Glutamatergic neuron (in vitro differentiated cells): ENCODE data around the gene GORAB. TPM values are rescaled to one million over a fixed set of nuclear protein-coding genes. Genes with fewer than 3 reads are reported as not detected.

Experiments used
- DNase-seq: peaks from one replicate; pipeline ENCODE4 v3.0.0; 2022
- H3K27ac Mint-ChIP-seq: one replicate; pipeline ENCODE4 v1.8.0; 2020; ENCODE audit warnings: mild to moderate bottlenecking, mixed read lengths, inconsistent platforms; ENCODE audit not compliant: unreplicated experiment
- H3K27me3 Mint-ChIP-seq: one replicate; pipeline ENCODE4 v1.8.0; 2020; ENCODE audit warnings: mild to moderate bottlenecking, moderate library complexity, mixed read lengths, inconsistent platforms; ENCODE audit not compliant: unreplicated experiment
- H3K36me3 Mint-ChIP-seq: one replicate; pipeline ENCODE4 v1.8.0; 2020; ENCODE audit warnings: mild to moderate bottlenecking, mixed read lengths, inconsistent platforms; ENCODE audit not compliant: unreplicated experiment
- H3K4me1 Mint-ChIP-seq: one replicate; pipeline ENCODE4 v1.8.0; 2020; ENCODE audit warnings: mild to moderate bottlenecking, low read depth, mixed read lengths, inconsistent platforms; ENCODE audit not compliant: unreplicated experiment
- H3K4me3 Mint-ChIP-seq: one replicate; pipeline ENCODE4 v1.8.0; 2020; ENCODE audit warnings: mild to moderate bottlenecking, mixed read lengths, inconsistent platforms; ENCODE audit not compliant: unreplicated experiment
- H3K9me3 Mint-ChIP-seq: one replicate; pipeline ENCODE4 v1.8.0; 2020; ENCODE audit warnings: mild to moderate bottlenecking, moderate library complexity, mixed read lengths, inconsistent platforms; ENCODE audit not compliant: unreplicated experiment
- total RNA-seq: library from RNA; stranded (reverse); fragmentation: NEBNext Ultra II Directional; extraction: Animal tissue kit (Norgen Biotek cat#: 25700); gene quantifications from one replicate; pipeline ENCODE4 v1.2.1, GENCODE V29; 2021; ENCODE audit not compliant: unreplicated experiment
- TF ChIP-seq, protein P1 (sequence below): fragments of 200-600 bp; sonication (generic); IDR thresholded peaks from one replicate; pipeline ENCODE4 v1.5.0; 2021; ENCODE audit not compliant: partially characterized antibody, unreplicated experiment

The GORAB gene
- total RNA-seq, 1 donor from 2014 or later, result 9.1 TPM

DNA sequence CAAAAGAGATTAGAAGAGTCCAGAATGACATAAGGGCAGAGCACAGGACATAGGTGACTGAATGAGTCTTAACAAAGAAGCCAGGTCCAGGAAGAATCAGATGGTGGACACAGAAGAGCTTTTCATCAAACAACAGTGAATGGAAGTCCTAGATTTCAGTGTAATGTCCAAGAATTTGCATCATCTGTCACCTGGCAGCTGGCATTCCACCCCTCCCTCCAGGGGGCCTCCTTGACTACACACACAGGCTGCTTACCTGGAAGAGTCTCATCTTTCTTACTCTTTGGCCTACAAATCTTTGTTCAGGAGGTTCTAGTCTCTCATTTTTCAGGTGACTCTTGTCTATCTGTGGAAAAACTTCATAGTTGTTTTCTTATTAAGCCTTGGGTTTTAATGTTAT, 36.2 kb downstream of the GORAB start:
- Mint-ChIP-seq H3K4me3 (no peak overlapping the region), H3K4me1 (peaks cover under 1% of the 10 kb centered on the region), H3K27ac (no peak overlapping the region), H3K27me3 (no peaks in the 10 kb centered on the region), H3K36me3 (peaks cover 12% of the 10 kb centered on the region), H3K9me3 (peaks cover 6% of the 10 kb centered on the region)
- TF ChIP-seq, protein P1, sequence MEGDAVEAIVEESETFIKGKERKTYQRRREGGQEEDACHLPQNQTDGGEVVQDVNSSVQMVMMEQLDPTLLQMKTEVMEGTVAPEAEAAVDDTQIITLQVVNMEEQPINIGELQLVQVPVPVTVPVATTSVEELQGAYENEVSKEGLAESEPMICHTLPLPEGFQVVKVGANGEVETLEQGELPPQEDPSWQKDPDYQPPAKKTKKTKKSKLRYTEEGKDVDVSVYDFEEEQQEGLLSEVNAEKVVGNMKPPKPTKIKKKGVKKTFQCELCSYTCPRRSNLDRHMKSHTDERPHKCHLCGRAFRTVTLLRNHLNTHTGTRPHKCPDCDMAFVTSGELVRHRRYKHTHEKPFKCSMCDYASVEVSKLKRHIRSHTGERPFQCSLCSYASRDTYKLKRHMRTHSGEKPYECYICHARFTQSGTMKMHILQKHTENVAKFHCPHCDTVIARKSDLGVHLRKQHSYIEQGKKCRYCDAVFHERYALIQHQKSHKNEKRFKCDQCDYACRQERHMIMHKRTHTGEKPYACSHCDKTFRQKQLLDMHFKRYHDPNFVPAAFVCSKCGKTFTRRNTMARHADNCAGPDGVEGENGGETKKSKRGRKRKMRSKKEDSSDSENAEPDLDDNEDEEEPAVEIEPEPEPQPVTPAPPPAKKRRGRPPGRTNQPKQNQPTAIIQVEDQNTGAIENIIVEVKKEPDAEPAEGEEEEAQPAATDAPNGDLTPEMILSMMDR, result no peak
- no peak for DNase-seq

DNA sequence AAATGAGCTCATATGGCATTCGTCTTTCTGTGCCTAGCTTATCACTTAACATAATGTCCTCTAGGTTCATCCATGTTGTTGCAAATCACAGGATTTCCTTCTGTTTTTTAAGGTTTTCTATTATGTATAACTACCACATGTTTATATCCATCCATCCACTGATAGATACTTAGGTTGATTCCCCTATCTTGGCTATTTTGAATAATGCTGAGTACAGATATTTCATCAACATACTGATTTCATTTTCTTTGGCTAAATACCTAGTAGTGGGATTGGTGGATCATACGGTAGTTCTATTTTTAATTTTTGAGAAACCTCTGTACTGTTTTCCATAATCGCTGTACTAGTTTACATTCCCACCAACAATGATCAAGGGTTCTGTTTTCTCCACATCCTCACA, 45.0 kb downstream of the GORAB start:
- TF ChIP-seq, protein P1, result no peak
- Mint-ChIP-seq H3K9me3 (peaks cover 5% of the 10 kb centered on the region), H3K36me3 (peaks cover 3% of the 10 kb centered on the region), H3K27me3 (no peaks in the 10 kb centered on the region), H3K27ac (no peak overlapping the region), H3K4me3 (no peak overlapping the region), H3K4me1 (no peaks in the 10 kb centered on the region)
- DNase-seq, result no peak

DNA sequence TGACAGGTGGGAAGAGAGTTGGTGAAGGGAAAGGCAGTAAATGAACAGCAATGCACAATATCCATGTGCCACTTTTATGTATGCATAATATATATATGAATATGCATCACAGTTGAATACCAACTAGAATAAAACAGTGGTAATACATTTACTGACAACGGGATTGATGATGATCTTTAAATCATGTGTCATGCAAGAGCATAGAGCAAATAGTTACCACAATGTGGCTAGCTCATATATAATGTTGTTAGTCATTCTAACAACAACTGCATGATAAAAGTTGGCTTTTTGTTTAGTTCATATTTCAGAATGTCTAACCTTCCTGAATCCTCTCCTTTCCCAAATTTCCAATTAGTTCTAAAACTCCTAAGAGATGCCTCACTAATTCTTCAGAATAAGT, 46.4 kb downstream of the GORAB start:
- TF ChIP-seq, protein P1, result no peak
- H3K27ac Mint-ChIP-seq, result no peak overlapping the region
- DNase-seq, result no peak
- no peak overlapping the region for H3K4me3 Mint-ChIP-seq
- no peaks in the 10 kb centered on the region for H3K4me1 Mint-ChIP-seq
- H3K27me3 Mint-ChIP-seq, result peaks cover 3% of the 10 kb centered on the region
- H3K9me3 Mint-ChIP-seq, result peaks cover 1% of the 10 kb centered on the region
- H3K36me3 Mint-ChIP-seq, result no peaks in the 10 kb centered on the region

DNA sequence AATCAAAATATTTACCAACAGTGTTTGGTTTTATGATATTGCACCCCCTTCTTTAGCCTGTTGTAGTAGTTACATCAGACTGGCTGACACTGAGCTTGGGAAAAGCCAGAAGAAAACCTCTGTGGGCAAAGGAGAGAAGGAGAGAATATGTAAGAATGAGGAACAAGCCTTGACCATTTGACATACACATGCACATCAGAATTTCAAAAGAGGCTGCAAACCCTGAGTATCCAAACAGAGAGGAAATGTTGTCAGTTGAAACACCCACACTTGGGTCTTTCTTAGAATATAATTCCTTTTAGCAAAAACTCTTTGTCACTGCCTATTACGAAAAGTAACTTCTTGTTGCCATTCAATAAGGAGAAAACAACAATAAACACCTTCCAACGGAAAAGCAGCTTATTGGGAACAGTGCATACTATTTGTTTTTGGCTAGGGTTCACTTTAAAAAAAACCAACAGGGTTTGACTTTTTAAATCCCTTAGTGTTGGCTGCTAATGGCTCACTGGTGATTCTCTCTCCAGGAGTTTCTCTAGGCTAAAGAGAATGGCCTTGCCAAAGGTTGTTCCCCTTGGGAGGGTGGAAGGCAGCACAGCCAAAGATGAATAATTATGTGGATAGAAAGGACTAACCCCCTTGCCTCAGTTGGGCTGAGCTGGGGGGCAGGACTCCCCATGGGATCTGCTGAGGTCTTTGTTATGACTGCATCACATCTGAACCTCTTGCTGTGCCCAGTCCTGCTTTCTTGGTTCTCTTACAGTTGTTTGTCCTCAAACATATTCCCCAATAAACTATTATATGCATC, 48.9 kb downstream of the GORAB start:
- no peak for DNase-seq
- Mint-ChIP-seq H3K27ac (no peak overlapping the region), H3K27me3 (peaks cover 3% of the 10 kb centered on the region), H3K4me3 (no peak overlapping the region), H3K36me3 (no peaks in the 10 kb centered on the region), H3K9me3 (peaks cover 1% of the 10 kb centered on the region), H3K4me1 (no peaks in the 10 kb centered on the region)
- TF ChIP-seq, protein P1, result no peak

DNA sequence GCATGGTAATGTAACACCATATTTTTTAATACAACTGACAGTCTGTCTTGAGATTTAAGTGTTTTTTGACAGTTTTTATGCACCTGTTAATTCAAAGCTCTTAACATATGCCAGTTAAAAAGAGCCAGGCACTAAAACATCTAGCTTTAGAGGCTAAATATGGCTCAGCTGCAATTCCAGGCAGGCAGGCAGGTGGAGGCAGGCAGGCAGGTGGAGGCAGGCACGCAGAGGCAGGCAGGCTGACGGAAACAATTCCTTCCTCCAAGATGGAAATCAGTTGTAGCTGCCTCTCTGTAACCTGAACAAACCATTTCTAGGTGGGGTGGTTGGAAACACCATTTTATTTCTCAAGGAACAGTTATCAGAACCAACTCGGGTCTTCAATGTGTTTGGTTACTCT, 51.2 kb downstream of the GORAB start:
- DNase-seq, result no peak
- H3K4me3 Mint-ChIP-seq, result no peak overlapping the region
- H3K4me1 Mint-ChIP-seq, result no peaks in the 10 kb centered on the region
- no peak overlapping the region for H3K27ac Mint-ChIP-seq
- H3K9me3 Mint-ChIP-seq, result peaks cover 1% of the 10 kb centered on the region
- TF ChIP-seq, protein P1, result no peak
- no peaks in the 10 kb centered on the region for H3K36me3 Mint-ChIP-seq
- H3K27me3 Mint-ChIP-seq, result peaks cover 3% of the 10 kb centered on the region
